K562 (cell line): ENCODE data around the gene RERE. TPM values are rescaled to one million over a fixed set of nuclear protein-coding genes. Genes with fewer than 3 reads are reported as not detected.

Source experiments
- ARID2 ChIP-seq: fragments of 450-650 bp; IDR thresholded peaks from 2 replicates; pipeline ENCODE4 v1.6.1; 2017; ENCODE audit warnings: antibody characterized with exemption, mild to moderate bottlenecking
- GABPA ChIP-seq: fragments of 200-800 bp; sonication (Bioruptor generic); conservative IDR thresholded peaks from 2 replicates; pipeline ENCODE4 v1.6.1; 2016; ENCODE audit warnings: low read depth, missing genetic modification characterization, missing compliant biosample characterization
- HCFC1 ChIP-seq: IDR thresholded peaks from 2 replicates; pipeline ENCODE4 v1.6.1; 2012; ENCODE audit warnings: low read depth, low read length, improper control_type of control experiment
- NFIC ChIP-seq: fragments of 450-650 bp; IDR thresholded peaks from 2 replicates; pipeline ENCODE4 v1.6.1; 2017; ENCODE audit warnings: mild to moderate bottlenecking, inconsistent platforms
- THRAP3 ChIP-seq: fragments of 450-650 bp; IDR thresholded peaks from 2 replicates; pipeline ENCODE4 v1.6.1; 2016; ENCODE audit warnings: mild to moderate bottlenecking, inconsistent platforms, borderline replicate concordance
- polyA plus RNA-seq, 8 experiments: library from polyadenylated mRNA; depleted of rRNA in 4 of 8; stranded (reverse) in 5 of 8; unstranded in 3 of 8; fragments of >200 nt; fragmentation: Nextera tagmentation in 2 of 8; fragmentation: Illumina TruSeq in 1 of 8; extraction: Ambion mirVana in 2 of 8; extraction: Trizol in 1 of 8; gene quantifications; 2 replicates each; pipeline versions ENCODE4 v1.2.1 to v1.2.3, GENCODE V29; 2011 to 2014; ENCODE audit warnings: inconsistent platforms in 1 of 8, missing spikeins in 1 of 8
- total RNA-seq, 7 experiments: library from RNA; depleted of rRNA in 6 of 7; stranded (reverse); fragments of >200 nt in 6 of 7; fragmentation: Illumina TruSeq in 2 of 7; extraction: Trizol in 2 of 7; gene quantifications; 2 replicates each; pipeline versions ENCODE4 v1.2.1 to v1.2.3, GENCODE V29; 2011 to 2021; ENCODE audit warnings: low replicate concordance in 1 of 7
- TF ChIP-seq, protein P1 (sequence below): fragments of 450-650 bp; formaldehyde crosslinking; IDR thresholded peaks from 2 replicates; pipeline ENCODE4 v1.4.0; 2020; ENCODE audit warnings: mild to moderate bottlenecking, moderate library complexity
- TF ChIP-seq, protein P2 (sequence below), 2 experiments: fragments of 450-650 bp; conservative IDR thresholded peaks; 2 replicates each; pipeline ENCODE4 v1.6.1; 2017; ENCODE audit warnings: mild to moderate bottlenecking in 2 of 2, moderate library complexity in 2 of 2

RERE gene
- total and polyA plus RNA-seq, 9 of the 15 experiments (the other 6 are each of a cell fraction or from before 2014, with no cell fraction given), result 3.0 to 51.5 (median 13.4) TPM

DNA sequence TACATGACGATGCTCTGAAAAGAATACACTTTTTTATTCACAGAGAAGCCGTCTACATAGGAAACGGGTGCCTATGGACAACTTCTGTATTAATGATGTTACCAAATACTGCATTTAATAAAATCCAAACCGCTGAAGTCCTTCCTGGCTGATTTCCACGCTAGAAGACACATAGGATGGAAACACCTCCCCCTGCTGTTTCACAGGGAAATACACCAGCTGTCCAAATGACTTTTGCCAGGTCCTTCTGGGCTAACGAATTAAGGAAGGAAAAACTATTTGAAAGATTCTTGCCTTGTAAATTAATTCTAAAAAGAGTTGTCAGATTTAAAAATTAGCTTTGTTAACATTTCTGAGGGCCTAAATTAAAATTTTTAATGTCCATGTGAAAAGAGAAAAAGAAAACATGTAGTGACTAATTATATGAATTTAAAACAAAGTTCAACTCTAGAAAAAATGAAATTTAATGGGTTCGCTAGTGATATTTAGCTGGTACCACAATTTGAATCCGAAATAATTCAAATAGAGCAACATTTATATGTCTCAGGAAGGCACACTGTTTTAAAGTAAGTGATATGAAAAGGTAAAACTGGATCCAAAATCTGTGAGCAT is 146.0 kb downstream of the RERE start (continued):
- TF ChIP-seq GABPA (tag) (no peak), NFIC (peak; percentile 83), HCFC1 (no peak), ARID2 (peak; percentile 51; the same call in 1 of the 2 replicates), THRAP3 (no peak)
- TF ChIP-seq, protein P1, sequence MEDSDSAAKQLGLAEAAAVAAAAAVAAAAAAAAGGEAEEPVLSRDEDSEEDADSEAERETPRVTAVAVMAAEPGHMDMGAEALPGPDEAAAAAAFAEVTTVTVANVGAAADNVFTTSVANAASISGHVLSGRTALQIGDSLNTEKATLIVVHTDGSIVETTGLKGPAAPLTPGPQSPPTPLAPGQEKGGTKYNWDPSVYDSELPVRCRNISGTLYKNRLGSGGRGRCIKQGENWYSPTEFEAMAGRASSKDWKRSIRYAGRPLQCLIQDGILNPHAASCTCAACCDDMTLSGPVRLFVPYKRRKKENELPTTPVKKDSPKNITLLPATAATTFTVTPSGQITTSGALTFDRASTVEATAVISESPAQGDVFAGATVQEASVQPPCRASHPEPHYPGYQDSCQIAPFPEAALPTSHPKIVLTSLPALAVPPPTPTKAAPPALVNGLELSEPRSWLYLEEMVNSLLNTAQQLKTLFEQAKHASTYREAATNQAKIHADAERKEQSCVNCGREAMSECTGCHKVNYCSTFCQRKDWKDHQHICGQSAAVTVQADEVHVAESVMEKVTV (CRISPR knock-in tag), result peak; percentile 68; the same call in 1 of the 2 replicates
- TF ChIP-seq, protein P2, sequence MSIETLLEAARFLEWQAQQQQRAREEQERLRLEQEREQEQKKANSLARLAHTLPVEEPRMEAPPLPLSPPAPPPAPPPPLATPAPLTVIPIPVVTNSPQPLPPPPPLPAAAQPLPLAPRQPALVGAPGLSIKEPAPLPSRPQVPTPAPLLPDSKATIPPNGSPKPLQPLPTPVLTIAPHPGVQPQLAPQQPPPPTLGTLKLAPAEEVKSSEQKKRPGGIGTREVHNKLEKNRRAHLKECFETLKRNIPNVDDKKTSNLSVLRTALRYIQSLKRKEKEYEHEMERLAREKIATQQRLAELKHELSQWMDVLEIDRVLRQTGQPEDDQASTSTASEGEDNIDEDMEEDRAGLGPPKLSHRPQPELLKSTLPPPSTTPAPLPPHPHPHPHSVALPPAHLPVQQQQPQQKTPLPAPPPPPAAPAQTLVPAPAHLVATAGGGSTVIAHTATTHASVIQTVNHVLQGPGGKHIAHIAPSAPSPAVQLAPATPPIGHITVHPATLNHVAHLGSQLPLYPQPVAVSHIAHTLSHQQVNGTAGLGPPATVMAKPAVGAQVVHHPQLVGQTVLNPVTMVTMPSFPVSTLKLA (conservative IDR thresholded peaks at IDR 0.05), result peak in 1 of 2 experiments; percentile 40; a peak in 1 of 4 replicates
